SK-N-SH (cell line): Measurements from ENCODE around the gene TPSG1. TPM values are rescaled to one million over a fixed set of nuclear protein-coding genes. Genes with fewer than 3 reads are reported as not detected.

Source experiments
- CTCF ChIA-PET: fragments of 300-600, 350-600 bp; formaldehyde crosslinking; extraction: SDS; loops from one replicate; lab custom pipeline; 2021; lab: Yijun Ruan, JAX
- POLR2A ChIA-PET: fragments of 350-600 bp; sonication (Branson Sonifier 250); formaldehyde crosslinking; extraction: SDS; loops from one replicate; lab custom pipeline; 2020; ENCODE audit warnings: antibody characterized with exemption, inconsistent platforms; lab: Yijun Ruan, JAX
- DNase-seq: peaks from one replicate; pipeline ENCODE4 v3.0.0; 2012
- H2AFZ ChIP-seq: fragments of 200-600 bp; sonication (generic); 2 replicates; pipeline ENCODE4 v1.8.1; 2016; ENCODE audit warnings: antibody characterized with exemption, mild to moderate bottlenecking, low read depth
- H3F3A ChIP-seq: fragments of 200-600 bp; sonication (generic); replicated peaks from 2 replicates; pipeline ENCODE3; 2016; ENCODE audit warnings: antibody characterized with exemption, mild to moderate bottlenecking; ENCODE audit not compliant: insufficient read depth
- H3K27ac ChIP-seq, 2 experiments: fragments of 200-500 bp in 1 of 2; fragments of 200-600 bp in 1 of 2; sonication (Bioruptor generic) in 1 of 2; sonication (generic), shearing (Covaris generic) in 1 of 2; 2 replicates each; pipeline versions ENCODE4 v1.5.1 to v1.6.1; 2014 to 2016; ENCODE audit warnings: low read depth in 2 of 2, inconsistent platforms in 1 of 2, low read length in 1 of 2, mild to moderate bottlenecking in 1 of 2, mixed read lengths in 1 of 2
- H3K27me3 ChIP-seq: fragments of 200-600 bp; sonication (generic), shearing (Covaris generic); 2 replicates; pipeline ENCODE4 v1.6.1; 2016; ENCODE audit warnings: mixed run types; ENCODE audit not compliant: insufficient read depth
- H3K36me3 ChIP-seq, 2 experiments: fragments of 200-500 bp in 1 of 2; fragments of 200-600 bp in 1 of 2; sonication (Bioruptor generic) in 1 of 2; sonication (generic) in 1 of 2; replicated peaks in 1 of 2; 2 replicates each; pipeline versions ENCODE3 to v1.5.1; 2014 to 2016; ENCODE audit warnings: low read length in 1 of 2, mild to moderate bottlenecking in 1 of 2; ENCODE audit not compliant: insufficient read depth in 2 of 2, control insufficient read depth in 1 of 2
- H3K4me1 ChIP-seq, 2 experiments: fragments of 200-500 bp in 1 of 2; fragments of 200-600 bp in 1 of 2; sonication (Bioruptor generic) in 1 of 2; sonication (generic), shearing (Covaris generic) in 1 of 2; 2 replicates each; pipeline versions ENCODE4 v1.5.1 to v1.6.1; 2014 to 2016; ENCODE audit warnings: low read depth in 1 of 2, low read length in 1 of 2, mixed run types in 1 of 2; ENCODE audit not compliant: insufficient read depth in 2 of 2, control insufficient read depth in 1 of 2
- H3K4me2 ChIP-seq: fragments of 200-600 bp; sonication (generic), shearing (Covaris generic); 2 replicates; pipeline ENCODE4 v1.6.1; 2017; ENCODE audit warnings: mixed run types
- H3K4me3 ChIP-seq, 2 experiments: fragments of 200-500 bp in 1 of 2; fragments of 200-600 bp in 1 of 2; sonication (Bioruptor generic) in 1 of 2; sonication (generic), shearing (Covaris generic) in 1 of 2; 2 replicates each; pipeline versions ENCODE4 v1.5.1 to v1.8.1; 2014 to 2016; ENCODE audit warnings: low read depth in 2 of 2, inconsistent platforms in 1 of 2, low read length in 1 of 2, mild to moderate bottlenecking in 1 of 2, mixed read lengths in 1 of 2, moderate library complexity in 1 of 2
- H3K79me2 ChIP-seq: fragments of 200-600 bp; sonication (generic); 2 replicates; pipeline ENCODE4 v1.8.1; 2017; ENCODE audit warnings: mild to moderate bottlenecking; ENCODE audit not compliant: insufficient read depth
- H3K9ac ChIP-seq: fragments of 200-600 bp; sonication (generic); 2 replicates; pipeline ENCODE4 v1.6.1; 2017; ENCODE audit warnings: mixed run types
- H3K9me2 ChIP-seq: fragments of 200-600 bp; sonication (generic); 2 replicates; pipeline ENCODE4 v1.6.1; 2017; ENCODE audit warnings: mixed run types
- H3K9me3 ChIP-seq: fragments of 200-600 bp; sonication (generic); 2 replicates; pipeline ENCODE4 v1.6.1; 2017; ENCODE audit warnings: mixed run types, mild to moderate bottlenecking, moderate library complexity
- H4K20me1 ChIP-seq: fragments of 200-600 bp; sonication (generic); 2 replicates; pipeline ENCODE4 v1.6.1; 2017; ENCODE audit warnings: mild to moderate bottlenecking, mixed run types; ENCODE audit not compliant: insufficient read depth
- ELF1 ChIP-seq: IDR thresholded peaks from 2 replicates; pipeline ENCODE4 v1.4.0; 2012
- EP300 ChIP-seq, 2 experiments: IDR thresholded peaks; 2 replicates each; pipeline versions ENCODE4 v1.4.0 to v1.6.1; 2012; ENCODE audit warnings: borderline replicate concordance in 1 of 2, low read depth in 1 of 2, low read length in 1 of 2
- FOSL2 ChIP-seq: IDR thresholded peaks from 2 replicates; pipeline ENCODE4 v1.4.0; 2012; ENCODE audit warnings: low read depth, mild to moderate bottlenecking, moderate library complexity, borderline replicate concordance
- GATA2 ChIP-seq: sonication (generic); formaldehyde crosslinking; IDR thresholded peaks from 2 replicates; pipeline ENCODE4 v1.5.0; 2020; ENCODE audit warnings: mild to moderate bottlenecking, missing genetic modification reagents
- NFIC ChIP-seq: IDR thresholded peaks from 2 replicates; pipeline ENCODE4 v1.4.0; 2012; ENCODE audit warnings: borderline replicate concordance
- PBX3 ChIP-seq: IDR thresholded peaks from 2 replicates; pipeline ENCODE4; 2012
- RAD21 ChIP-seq: IDR thresholded peaks from 2 replicates; pipeline ENCODE4 v1.6.1; 2012; ENCODE audit warnings: mild to moderate bottlenecking, low read length
- RCOR1 ChIP-seq: fragments of 150-350 bp; IDR thresholded peaks from 2 replicates; pipeline ENCODE4 v1.6.1; 2017; ENCODE audit warnings: antibody characterized with exemption, low read length
- RXRA ChIP-seq: IDR thresholded peaks from 2 replicates; pipeline ENCODE4 v1.4.0; 2012; ENCODE audit warnings: low read depth, mild to moderate bottlenecking, borderline replicate concordance
- SMC3 ChIP-seq: IDR thresholded peaks from 2 replicates; pipeline ENCODE4 v1.6.1; 2012; ENCODE audit warnings: low read depth, low read length, improper control_type of control experiment
- TAF1 ChIP-seq: IDR thresholded peaks from 2 replicates; pipeline ENCODE4 v1.6.1; 2012; ENCODE audit warnings: low read depth, mild to moderate bottlenecking, low read length, moderate library complexity, borderline replicate concordance
- TCF12 ChIP-seq: IDR thresholded peaks from 2 replicates; pipeline ENCODE4 v1.4.0; 2012
- USF2 ChIP-seq: fragments of 150-350 bp; IDR thresholded peaks from 2 replicates; pipeline ENCODE4 v1.6.1; 2017; ENCODE audit warnings: antibody characterized with exemption, low read length, low read depth, borderline replicate concordance
- YY1 ChIP-seq: IDR thresholded peaks from 2 replicates; pipeline ENCODE4 v1.4.0; 2012; ENCODE audit warnings: low read depth, mild to moderate bottlenecking
- WGBS: methylation state at CpG from one replicate; pipeline ENCODE4 v1.1.6; 2017; ENCODE audit warnings: low lambda C conversion rate; 5-methylcytosine and 5-hydroxymethylcytosine counted together
- polyA plus RNA-seq, 3 experiments: library from polyadenylated mRNA; depleted of rRNA; stranded (reverse); fragments of >200 nt; gene quantifications; 2 replicates each; pipeline ENCODE4 v1.2.3, GENCODE V29; 2012
- TF ChIP-seq, protein P1 (sequence below): IDR thresholded peaks from 2 replicates; pipeline ENCODE4 v1.4.0; 2012; ENCODE audit warnings: low read depth, borderline replicate concordance
- TF ChIP-seq, protein P2 (sequence below): IDR thresholded peaks from 2 replicates; pipeline ENCODE4 v1.6.1; 2012; ENCODE audit warnings: mild to moderate bottlenecking, low read depth, low read length, moderate library complexity

The TPSG1 gene
- polyA plus RNA-seq, 1 of the 3 experiments (the other 2 are of a cell fraction): not detected

GRCh38 chr16:1196494-1196893 is 28.6 kb downstream of the TPSG1 start:
- H4K20me1 ChIP-seq: peaks cover 8% of the 10 kb centered on the region; the same call in 1 of the 2 replicates
- no peaks in the 10 kb centered on the region for H3K9me2 ChIP-seq
- no peaks in the 10 kb centered on the region; a peak in 1 of 4 replicates for H3K4me1 ChIP-seq
- no peak overlapping the region for H3K9ac ChIP-seq
- ChIA-PET CTCF (interaction anchor here (0.6 to 1.5 kb wide), 5 partner anchors 10 to 431 kb away, joined by 3 to 5 read pairs (median 3); no protein-coding TSS in a partner anchor), POLR2A (no interaction called here)
- H3K9me3 ChIP-seq: no peaks in the 10 kb centered on the region
- WGBS: 25% methylated on average over 2 of the region's 11 CpGs
- H3K79me2 ChIP-seq: no peaks in the 10 kb centered on the region
- H2AFZ ChIP-seq: no peak overlapping the region
- no peak for DNase-seq
- H3K4me3 ChIP-seq: no peak overlapping the region
- no peak overlapping the region for H3K4me2 ChIP-seq
- H3K27me3 ChIP-seq: peaks cover 36% of the 10 kb centered on the region
- no peaks in the 10 kb centered on the region for H3K36me3 ChIP-seq
- H3F3A ChIP-seq: no peaks in the 10 kb centered on the region
- TF ChIP-seq RAD21: no peak
- TF ChIP-seq USF2: no peak
- TF ChIP-seq RXRA: no peak
- TF ChIP-seq, protein P1, sequence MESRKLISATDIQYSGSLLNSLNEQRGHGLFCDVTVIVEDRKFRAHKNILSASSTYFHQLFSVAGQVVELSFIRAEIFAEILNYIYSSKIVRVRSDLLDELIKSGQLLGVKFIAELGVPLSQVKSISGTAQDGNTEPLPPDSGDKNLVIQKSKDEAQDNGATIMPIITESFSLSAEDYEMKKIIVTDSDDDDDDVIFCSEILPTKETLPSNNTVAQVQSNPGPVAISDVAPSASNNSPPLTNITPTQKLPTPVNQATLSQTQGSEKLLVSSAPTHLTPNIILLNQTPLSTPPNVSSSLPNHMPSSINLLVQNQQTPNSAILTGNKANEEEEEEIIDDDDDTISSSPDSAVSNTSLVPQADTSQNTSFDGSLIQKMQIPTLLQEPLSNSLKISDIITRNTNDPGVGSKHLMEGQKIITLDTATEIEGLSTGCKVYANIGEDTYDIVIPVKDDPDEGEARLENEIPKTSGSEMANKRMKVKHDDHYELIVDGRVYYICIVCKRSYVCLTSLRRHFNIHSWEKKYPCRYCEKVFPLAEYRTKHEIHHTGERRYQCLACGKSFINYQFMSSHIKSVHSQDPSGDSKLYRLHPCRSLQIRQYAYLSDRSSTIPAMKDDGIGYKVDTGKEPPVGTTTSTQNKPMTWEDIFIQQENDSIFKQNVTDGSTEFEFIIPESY: no peak
- TF ChIP-seq GATA2 (CRISPR knock-in tag): no peak
- TF ChIP-seq, protein P2, sequence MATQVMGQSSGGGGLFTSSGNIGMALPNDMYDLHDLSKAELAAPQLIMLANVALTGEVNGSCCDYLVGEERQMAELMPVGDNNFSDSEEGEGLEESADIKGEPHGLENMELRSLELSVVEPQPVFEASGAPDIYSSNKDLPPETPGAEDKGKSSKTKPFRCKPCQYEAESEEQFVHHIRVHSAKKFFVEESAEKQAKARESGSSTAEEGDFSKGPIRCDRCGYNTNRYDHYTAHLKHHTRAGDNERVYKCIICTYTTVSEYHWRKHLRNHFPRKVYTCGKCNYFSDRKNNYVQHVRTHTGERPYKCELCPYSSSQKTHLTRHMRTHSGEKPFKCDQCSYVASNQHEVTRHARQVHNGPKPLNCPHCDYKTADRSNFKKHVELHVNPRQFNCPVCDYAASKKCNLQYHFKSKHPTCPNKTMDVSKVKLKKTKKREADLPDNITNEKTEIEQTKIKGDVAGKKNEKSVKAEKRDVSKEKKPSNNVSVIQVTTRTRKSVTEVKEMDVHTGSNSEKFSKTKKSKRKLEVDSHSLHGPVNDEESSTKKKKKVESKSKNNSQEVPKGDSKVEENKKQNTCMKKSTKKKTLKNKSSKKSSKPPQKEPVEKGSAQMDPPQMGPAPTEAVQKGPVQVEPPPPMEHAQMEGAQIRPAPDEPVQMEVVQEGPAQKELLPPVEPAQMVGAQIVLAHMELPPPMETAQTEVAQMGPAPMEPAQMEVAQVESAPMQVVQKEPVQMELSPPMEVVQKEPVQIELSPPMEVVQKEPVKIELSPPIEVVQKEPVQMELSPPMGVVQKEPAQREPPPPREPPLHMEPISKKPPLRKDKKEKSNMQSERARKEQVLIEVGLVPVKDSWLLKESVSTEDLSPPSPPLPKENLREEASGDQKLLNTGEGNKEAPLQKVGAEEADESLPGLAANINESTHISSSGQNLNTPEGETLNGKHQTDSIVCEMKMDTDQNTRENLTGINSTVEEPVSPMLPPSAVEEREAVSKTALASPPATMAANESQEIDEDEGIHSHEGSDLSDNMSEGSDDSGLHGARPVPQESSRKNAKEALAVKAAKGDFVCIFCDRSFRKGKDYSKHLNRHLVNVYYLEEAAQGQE: no peak
- no peak for TF ChIP-seq ELF1
- no peak for TF ChIP-seq NFIC
- no peak for TF ChIP-seq YY1
- TF ChIP-seq EP300 (IDR thresholded peaks at IDR 0.05; ENCODE audit: borderline replicate concordance in 1 of 2, low read depth in 1 of 2, low read length in 1 of 2): no peak
- no peak for TF ChIP-seq RCOR1
- TF ChIP-seq TCF12: no peak
- no peak for TF ChIP-seq PBX3
- TF ChIP-seq TAF1: no peak
- TF ChIP-seq SMC3: no peak
- TF ChIP-seq FOSL2: no peak
- no peak overlapping the region for H3K27ac ChIP-seq
